HepG2 (cell line): ENCODE measurements around the gene FXYD1. TPM values are rescaled to one million over a fixed set of nuclear protein-coding genes. Genes with fewer than 3 reads are reported as not detected.

ENCODE experiments used
- ARID4A ChIP-seq: sonication (generic); formaldehyde crosslinking; IDR thresholded peaks from 2 replicates; pipeline ENCODE4 v1.5.0; 2020; ENCODE audit warnings: mild to moderate bottlenecking, missing genetic modification reagents, borderline replicate concordance
- CTCF ChIP-seq: sonication (generic); formaldehyde crosslinking; IDR thresholded peaks from 2 replicates; pipeline ENCODE4 v1.5.0; 2020; ENCODE audit warnings: mild to moderate bottlenecking, missing genetic modification reagents, moderate library complexity
- DBP ChIP-seq: sonication (generic); formaldehyde crosslinking; IDR thresholded peaks from 2 replicates; pipeline ENCODE4 v1.4.0; 2020; ENCODE audit warnings: missing genetic modification reagents; ENCODE audit errors: not compliant biosample characterization
- GFI1 ChIP-seq: sonication (generic); formaldehyde crosslinking; IDR thresholded peaks from 2 replicates; pipeline ENCODE4 v1.5.0; 2020; ENCODE audit warnings: missing genetic modification reagents, mild to moderate bottlenecking, borderline replicate concordance
- HNF1B ChIP-seq: sonication (generic); formaldehyde crosslinking; IDR thresholded peaks from 2 replicates; pipeline ENCODE4 v1.5.1; 2020; ENCODE audit warnings: mild to moderate bottlenecking, moderate library complexity, missing genetic modification reagents
- MXD1 ChIP-seq: sonication (generic); formaldehyde crosslinking; IDR thresholded peaks from 2 replicates; pipeline ENCODE4 v1.4.0; 2020; ENCODE audit warnings: mild to moderate bottlenecking, missing genetic modification reagents
- POGZ ChIP-seq: sonication (generic); formaldehyde crosslinking; IDR thresholded peaks from 2 replicates; pipeline ENCODE4 v1.4.0; 2020; ENCODE audit warnings: mild to moderate bottlenecking, missing genetic modification reagents
- TEAD2 ChIP-seq: sonication (generic); formaldehyde crosslinking; IDR thresholded peaks from 2 replicates; pipeline ENCODE4 v1.9.0; 2021; ENCODE audit warnings: missing genetic modification reagents
- ZMYM3 ChIP-seq: sonication (generic); formaldehyde crosslinking; IDR thresholded peaks from 2 replicates; pipeline ENCODE4 v1.5.1; 2020; ENCODE audit warnings: mild to moderate bottlenecking, missing genetic modification reagents
- ZNF234 ChIP-seq: sonication (generic); formaldehyde crosslinking; conservative IDR thresholded peaks from 2 replicates; pipeline ENCODE4 v1.5.1; 2020; ENCODE audit warnings: mild to moderate bottlenecking, missing genetic modification reagents
- ZNF275 ChIP-seq: sonication (generic); formaldehyde crosslinking; IDR thresholded peaks from 2 replicates; pipeline ENCODE4 v1.8.0; 2022; ENCODE audit warnings: missing genetic modification reagents, mild to moderate bottlenecking, inconsistent platforms, borderline replicate concordance
- ZNF280B ChIP-seq: sonication (generic); formaldehyde crosslinking; IDR thresholded peaks from 2 replicates; pipeline ENCODE4 v1.5.0; 2020; ENCODE audit warnings: missing genetic modification reagents, mild to moderate bottlenecking, borderline replicate concordance
- ZNF652 ChIP-seq: IDR thresholded peaks from 2 replicates; pipeline ENCODE4 v1.6.1; 2016; ENCODE audit warnings: low read depth, borderline replicate concordance
- ZNF724P ChIP-seq: sonication (generic); formaldehyde crosslinking; IDR thresholded peaks from 2 replicates; pipeline ENCODE4 v1.8.0; 2022; ENCODE audit warnings: missing genetic modification reagents, borderline replicate concordance
- ZNF891 ChIP-seq: sonication (generic); formaldehyde crosslinking; IDR thresholded peaks from 2 replicates; pipeline ENCODE4 v1.5.0; 2020; ENCODE audit warnings: mild to moderate bottlenecking, missing genetic modification reagents
- polyA plus RNA-seq, 8 experiments: library from polyadenylated mRNA; depleted of rRNA in 3 of 8; stranded (reverse) in 7 of 8; unstranded in 1 of 8; fragments of >200 nt; fragmentation: Illumina TruSeq in 4 of 8; extraction: Trizol in 4 of 8; gene quantifications; 2 replicates each; pipeline versions ENCODE4 v1.2.1 to v1.2.3, GENCODE V29; 2011 to 2016; ENCODE audit warnings: low read depth in 4 of 8, missing spikeins in 1 of 8, mixed read lengths in 1 of 8; ENCODE audit not compliant: insufficient read depth in 1 of 8
- total RNA-seq, 5 experiments: library from RNA; depleted of rRNA; stranded (reverse); fragments of >200 nt; fragmentation: Illumina TruSeq; extraction: Trizol; gene quantifications; 2 replicates each; pipeline ENCODE4 v1.2.3, GENCODE V29; 2016; ENCODE audit warnings: low read depth in 1 of 5

Gene FXYD1
- total and polyA plus RNA-seq, 2 of the 13 experiments (the other 11 are each of a cell fraction or from before 2014, with no cell fraction given): 31.2 TPM; not detected in 1

- TF ChIP-seq DBP (CRISPR knock-in tag) (no peak), CTCF (CRISPR knock-in tag) (peak; percentile 95), GFI1 (CRISPR knock-in tag) (no peak), POGZ (CRISPR knock-in tag) (no peak), ZNF891 (no peak), ZNF275 (CRISPR knock-in tag) (no peak), ZNF724P (CRISPR knock-in tag) (no peak), ZNF652 (CRISPR knock-in tag) (peak; percentile 85), ZNF234 (CRISPR knock-in tag) (no peak), ZNF280B (CRISPR knock-in tag) (no peak), ZMYM3 (peak; percentile 25; the same call in 1 of the 2 replicates), MXD1 (CRISPR knock-in tag) (no peak), ARID4A (CRISPR knock-in tag) (peak; percentile 26; the same call in 1 of the 2 replicates), HNF1B (CRISPR knock-in tag) (peak; percentile 53; the same call in 1 of the 2 replicates), TEAD2 (no peak)
Measured at GRCh38 chr19:35114353-35115176, 24.1 kb upstream of the FXYD1 start (continued).
